CD4-positive, CD25-positive, alpha-beta regulatory T cell (primary cell): ENCODE results near the gene RNF181. TPM values are rescaled to one million over a fixed set of nuclear protein-coding genes. Genes with fewer than 3 reads are reported as not detected.

ENCODE experiments used
- polyA plus RNA-seq, 4 donors: library from polyadenylated mRNA; unstranded; fragments of 300-500 nt; fragmentation: Illumina TruSeq; gene quantifications; one replicate each; pipeline ENCODE4 v1.2.3, GENCODE V29; 2021
- total RNA-seq: library from RNA; stranded (reverse); gene quantifications from one replicate; pipeline ENCODE4 v1.2.3, GENCODE V29; 2022

Gene RNF181
- total and polyA plus RNA-seq, 5 donors from 2014 or later, result 47.0 to 297 (median 240) TPM

Other genes starting within 250 kb of the RNF181 start
- 32.4 TPM for gene RETSAT, start 241.2 kb upstream of the RNF181 start, total RNA-seq
- 10 to 100 TPM; 13.8 to 18.1 (median 15.8) TPM for gene RETSAT, start 241.2 kb upstream of the RNF181 start, polyA plus RNA-seq
- gene ELMOD3, start 241.0 kb upstream of the RNF181 start, total RNA-seq, result 21.5 TPM
- gene ELMOD3, start 241.0 kb upstream of the RNF181 start, polyA plus RNA-seq, result 10 to 100 TPM; 13.5 to 16.3 (median 15.4) TPM
- 44.5 TPM for gene CAPG, start 185.4 kb upstream of the RNF181 start, total RNA-seq
- gene CAPG, start 185.4 kb upstream of the RNF181 start, polyA plus RNA-seq, result 10 to 100 TPM; 19.9 to 74.7 (median 44.6) TPM
- gene SH2D6, start 177.0 kb upstream of the RNF181 start, total RNA-seq, result 0.25 TPM
- not detected for gene SH2D6, start 177.0 kb upstream of the RNF181 start, polyA plus RNA-seq
- gene MAT2A, start 56.6 kb upstream of the RNF181 start, total RNA-seq, result 137 TPM
- gene MAT2A, start 56.6 kb upstream of the RNF181 start, polyA plus RNA-seq, result 100 to 1,000 TPM in 3 of 4 donors, 10 to 100 TPM in 1; 82.2 to 141 (median 108) TPM
- gene GGCX, start 34.3 kb upstream of the RNF181 start, total RNA-seq, result 20.0 TPM
- 10 to 100 TPM; 16.7 to 28.1 (median 17.7) TPM for gene GGCX, start 34.3 kb upstream of the RNF181 start, polyA plus RNA-seq
- 105 TPM for gene VAMP8, start 18.2 kb upstream of the RNF181 start, total RNA-seq
- 100 to 1,000 TPM; 393 to 484 (median 437) TPM for gene VAMP8, start 18.2 kb upstream of the RNF181 start, polyA plus RNA-seq
- gene VAMP5, start 11.3 kb upstream of the RNF181 start, total RNA-seq, result 54.8 TPM
- gene VAMP5, start 11.3 kb upstream of the RNF181 start, polyA plus RNA-seq, result 100 to 1,000 TPM; 155 to 215 (median 185) TPM
- gene TMEM150A, start 7.0 kb downstream of the RNF181 start, total RNA-seq, result 4.9 TPM
- gene TMEM150A, start 7.0 kb downstream of the RNF181 start, polyA plus RNA-seq, result 10 to 100 TPM in 1 of 4 donors, 1 to 10 TPM in 3; 8.0 to 11.3 (median 9.1) TPM
- 43.9 TPM for gene C2orf68, start 16.3 kb downstream of the RNF181 start, total RNA-seq
- gene C2orf68, start 16.3 kb downstream of the RNF181 start, polyA plus RNA-seq, result 10 to 100 TPM; 17.4 to 20.6 (median 18.7) TPM
- 62.6 TPM for gene USP39, start 20.4 kb downstream of the RNF181 start, total RNA-seq
- 10 to 100 TPM; 67.1 to 86.0 (median 74.0) TPM for gene USP39, start 20.4 kb downstream of the RNF181 start, polyA plus RNA-seq
- not detected for gene SFTPB, start 72.5 kb downstream of the RNF181 start, total RNA-seq
- not detected for gene SFTPB, start 72.5 kb downstream of the RNF181 start, polyA plus RNA-seq
- 2.4 TPM for gene GNLY, start 98.6 kb downstream of the RNF181 start, total RNA-seq
- 10 to 100 TPM in 1 of 4 donors, 1 to 10 TPM in 3; 6.4 to 10.9 (median 9.2) TPM for gene GNLY, start 98.6 kb downstream of the RNF181 start, polyA plus RNA-seq
- not detected for gene ATOH8, start 158.2 kb downstream of the RNF181 start, total RNA-seq
- gene ATOH8, start 158.2 kb downstream of the RNF181 start, polyA plus RNA-seq, result not detected